Measurements from ENCODE around the gene DONSON. TPM values are rescaled to one million over a fixed set of nuclear protein-coding genes. Genes with fewer than 3 reads are reported as not detected.

Gene DONSON
- total and polyA plus RNA-seq, 2 of the 13 experiments (the other 11 are each of a cell fraction or from before 2014, with no cell fraction given), result 35.4 to 63.6 TPM

- TF ChIP-seq NAIF1 (CRISPR knock-in tag; IDR thresholded peaks at IDR 0.05; ENCODE audit: borderline replicate concordance), result no peak; the same call in 1 of the 2 replicates
- peak; percentile 22; the same call in 1 of the 2 replicates for TF ChIP-seq FOSL2 (CRISPR knock-in tag; IDR thresholded peaks at IDR 0.05)
- no peak; the same call in 1 of the 2 replicates for TF ChIP-seq SNAPC2 (CRISPR knock-in tag; IDR thresholded peaks at IDR 0.05)
- TF ChIP-seq ZNF33A (CRISPR knock-in tag; IDR thresholded peaks at IDR 0.05; ENCODE audit: borderline replicate concordance), result no peak
- TF ChIP-seq ZKSCAN5 (CRISPR knock-in tag; IDR thresholded peaks at IDR 0.05), result no peak
- TF ChIP-seq RBFOX2 (IDR thresholded peaks at IDR 0.05; ENCODE audit: low read depth, low read length), result peak; percentile 78
- no peak; the same call in 1 of the 2 replicates for TF ChIP-seq PHF20 (CRISPR knock-in tag; IDR thresholded peaks at IDR 0.05)
- no peak for TF ChIP-seq ZBTB26 (CRISPR knock-in tag; IDR thresholded peaks at IDR 0.05; ENCODE audit: borderline replicate concordance)
- no peak for TF ChIP-seq MAZ (IDR thresholded peaks at IDR 0.05; ENCODE audit: borderline replicate concordance, low read depth, low read length)
- peak; percentile 62; the same call in 1 of the 2 replicates for TF ChIP-seq MAZ (CRISPR knock-in tag; IDR thresholded peaks at IDR 0.05; ENCODE audit: low read depth)
- TF ChIP-seq ZNF660 (CRISPR knock-in tag; IDR thresholded peaks at IDR 0.05; ENCODE audit: borderline replicate concordance, low read depth), result no peak
- TF ChIP-seq CBX2 (IDR thresholded peaks at IDR 0.05; ENCODE audit: low read depth, low read length), result no peak
- TF ChIP-seq CBX2 (CRISPR knock-in tag; IDR thresholded peaks at IDR 0.05; ENCODE audit: low read depth), result no peak
- peak; percentile 33; the same call in 1 of the 2 replicates for TF ChIP-seq ZNF431 (CRISPR knock-in tag; IDR thresholded peaks at IDR 0.05; ENCODE audit: borderline replicate concordance, low read depth)
- peak; percentile 70 for TF ChIP-seq PHF21A (CRISPR knock-in tag; IDR thresholded peaks at IDR 0.05)
- TF ChIP-seq SRSF1 (optimal IDR thresholded peaks at IDR 0.05; ENCODE audit: low read depth, low read length), result peak; percentile 58
- TF ChIP-seq FOXK1 (CRISPR knock-in tag; IDR thresholded peaks at IDR 0.05; ENCODE audit: borderline replicate concordance, low read depth), result no peak
- TF ChIP-seq RORA (CRISPR knock-in tag; IDR thresholded peaks at IDR 0.05), result no peak
- peak; percentile 87; the same call in 1 of the 2 replicates for TF ChIP-seq SMAD1 (CRISPR knock-in tag; IDR thresholded peaks at IDR 0.05; ENCODE audit: borderline replicate concordance, low read depth)
Measured at GRCh38 chr21:33588485-33589335, at the start of gene DONSON (continued).
